Stomach (tissue), 9 donors: ENCODE data around the gene ZNF391. TPM values are rescaled to one million over a fixed set of nuclear protein-coding genes. Genes with fewer than 3 reads are reported as not detected.

Experiments used
- DNase-seq, 2 donors: peaks; one replicate each; pipeline versions ENCODE4 v3.0.0 to v3.0.0-alpha.2; 2013 to 2019
- H3K27ac ChIP-seq, 5 donors: fragments of 200-600 bp in 4 of 5; sonication (generic) in 4 of 5; one replicate each; pipeline ENCODE4 v1.5.1; 2013 to 2019; ENCODE audit warnings: mild to moderate bottlenecking in 1 of 5, moderate library complexity in 1 of 5
- H3K27me3 ChIP-seq, 3 donors: fragments of 200-600 bp; sonication (generic); one replicate each; pipeline ENCODE4 v1.5.1; 2017 to 2019; ENCODE audit warnings: mixed run types in 1 of 3
- H3K36me3 ChIP-seq, 4 donors: fragments of 200-600 bp; sonication (generic); 1 replicate in 3 of 4; 2 replicates in 1 of 4; pipeline ENCODE4 v1.5.1; 2016 to 2019
- H3K4me1 ChIP-seq, 4 donors: fragments of 200-600 bp; sonication (generic); one replicate each; pipeline ENCODE4 v1.5.1; 2016 to 2019
- H3K4me3 ChIP-seq, 4 donors: fragments of 200-600 bp; sonication (generic) in 3 of 4; one replicate each; pipeline ENCODE4 v1.5.1; 2016 to 2019; ENCODE audit warnings: mild to moderate bottlenecking in 1 of 4
- H3K9me3 ChIP-seq, 4 donors: fragments of 200-600 bp; sonication (generic); one replicate each; pipeline ENCODE4 v1.5.1; 2016 to 2019
- EP300 ChIP-seq: sonication (generic); formaldehyde crosslinking; IDR thresholded peaks from one replicate; pipeline ENCODE4 v1.6.1; 2017; ENCODE audit warnings: antibody characterized with exemption
- POLR2A ChIP-seq, 4 donors: fragments of 450-650 bp; IDR thresholded peaks; one replicate each; pipeline ENCODE4 v1.6.1; 2016; ENCODE audit warnings: antibody characterized with exemption in 4 of 4, control low read depth in 2 of 4, mild to moderate bottlenecking in 1 of 4, moderate library complexity in 1 of 4
- POLR2AphosphoS5 ChIP-seq, 3 donors: sonication (generic); formaldehyde crosslinking; IDR thresholded peaks; one replicate each; pipeline ENCODE4 v1.6.1; 2016; ENCODE audit warnings: antibody characterized with exemption in 3 of 3
- WGBS, 5 donors: extraction: QIAGEN DNeasy Blood & Tissue Kit in 3 of 5; methylation state at CpG; one replicate each; pipeline versions ENCODE4 v1.1.5 to v1.1.7; 2013 to 2018; 5-methylcytosine and 5-hydroxymethylcytosine counted together
- intact Hi-C: fragments of 100-400 bp; cut with DNase I; formaldehyde crosslinking; loops from one replicate; pipeline ENCODE4 v1.15.1; 2023; ENCODE audit warnings: low total_unique reads
- polyA plus RNA-seq, 3 donors: library from polyadenylated mRNA; stranded (reverse); fragments of 200-250 nt; gene quantifications; one replicate each; pipeline ENCODE4 v1.2.3, GENCODE V29; 2013
- total RNA-seq, 5 donors: library from RNA; depleted of rRNA; stranded (reverse); fragments of >200 nt; gene quantifications; one replicate each; pipeline versions ENCODE4 v1.1.0 to v1.2.3, GENCODE V29; 2014 to 2016
- TF ChIP-seq, protein P1 (sequence below), 7 experiments: fragments of 450-650 bp in 4 of 7; fragments of 200-600 bp in 3 of 7; sonication (generic) in 3 of 7; IDR thresholded peaks; one replicate each; pipeline ENCODE4 v1.5.1; 2016 to 2019; ENCODE audit warnings: antibody characterized with exemption in 7 of 7, control low read depth in 2 of 7, mild to moderate bottlenecking in 1 of 7
- donor health status: healthy with polysubstance abuse.
- donor health status: Bipolar disorder and iron deficiency.
- donor health status: healthy.

The ZNF391 gene
- total and polyA plus RNA-seq, 8 donors: under 0.01 to 1.9 (median 0.82) TPM

DNA sequence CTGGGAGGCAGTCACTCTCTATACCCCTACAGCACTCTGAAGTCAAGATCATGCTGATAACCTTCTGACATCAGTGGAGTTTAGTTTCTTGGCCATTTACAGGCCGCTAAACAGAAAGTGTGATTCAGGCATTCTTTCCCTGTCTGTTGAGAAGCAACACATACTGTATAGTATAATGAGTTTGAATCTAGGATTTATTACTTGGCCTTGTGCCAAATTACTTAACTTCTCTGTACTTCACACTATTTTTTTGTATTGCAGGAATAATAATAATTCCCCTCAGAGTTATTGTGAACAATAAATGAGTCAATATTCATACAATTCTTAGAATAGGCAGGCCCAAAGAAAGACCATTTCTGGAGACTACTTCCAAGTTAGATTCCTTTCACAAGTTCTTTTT is 4.1 kb downstream of the ZNF391 start:
- no peak for DNase-seq
- Histone ChIP-seq H3K36me3 (peaks cover 0 to 6% (median 0%) of the 10 kb centered on the region in 4 donors), H3K27ac (no peak overlapping the region), H3K4me3 (no peak overlapping the region), H3K4me1 (peaks cover 0 to 17% (median 12%) of the 10 kb centered on the region in 4 donors), H3K27me3 (no peaks in the 10 kb centered on the region), H3K9me3 (peaks cover 0 to 8% (median 3%) of the 10 kb centered on the region in 4 donors)
- intact Hi-C loops: loop anchor here (5.0 kb wide), 1 partner anchor 75 kb away; no protein-coding TSS in a partner anchor
- TF ChIP-seq POLR2AphosphoS5 (IDR thresholded peaks at IDR 0.05): no peak
- TF ChIP-seq, protein P1, sequence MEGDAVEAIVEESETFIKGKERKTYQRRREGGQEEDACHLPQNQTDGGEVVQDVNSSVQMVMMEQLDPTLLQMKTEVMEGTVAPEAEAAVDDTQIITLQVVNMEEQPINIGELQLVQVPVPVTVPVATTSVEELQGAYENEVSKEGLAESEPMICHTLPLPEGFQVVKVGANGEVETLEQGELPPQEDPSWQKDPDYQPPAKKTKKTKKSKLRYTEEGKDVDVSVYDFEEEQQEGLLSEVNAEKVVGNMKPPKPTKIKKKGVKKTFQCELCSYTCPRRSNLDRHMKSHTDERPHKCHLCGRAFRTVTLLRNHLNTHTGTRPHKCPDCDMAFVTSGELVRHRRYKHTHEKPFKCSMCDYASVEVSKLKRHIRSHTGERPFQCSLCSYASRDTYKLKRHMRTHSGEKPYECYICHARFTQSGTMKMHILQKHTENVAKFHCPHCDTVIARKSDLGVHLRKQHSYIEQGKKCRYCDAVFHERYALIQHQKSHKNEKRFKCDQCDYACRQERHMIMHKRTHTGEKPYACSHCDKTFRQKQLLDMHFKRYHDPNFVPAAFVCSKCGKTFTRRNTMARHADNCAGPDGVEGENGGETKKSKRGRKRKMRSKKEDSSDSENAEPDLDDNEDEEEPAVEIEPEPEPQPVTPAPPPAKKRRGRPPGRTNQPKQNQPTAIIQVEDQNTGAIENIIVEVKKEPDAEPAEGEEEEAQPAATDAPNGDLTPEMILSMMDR (IDR thresholded peaks at IDR 0.05): no peak
- no peak for TF ChIP-seq EP300
- 86 to 100% (median 93%) methylated on average over 1 of the region's 1 CpG for WGBS, 5 donors

DNA sequence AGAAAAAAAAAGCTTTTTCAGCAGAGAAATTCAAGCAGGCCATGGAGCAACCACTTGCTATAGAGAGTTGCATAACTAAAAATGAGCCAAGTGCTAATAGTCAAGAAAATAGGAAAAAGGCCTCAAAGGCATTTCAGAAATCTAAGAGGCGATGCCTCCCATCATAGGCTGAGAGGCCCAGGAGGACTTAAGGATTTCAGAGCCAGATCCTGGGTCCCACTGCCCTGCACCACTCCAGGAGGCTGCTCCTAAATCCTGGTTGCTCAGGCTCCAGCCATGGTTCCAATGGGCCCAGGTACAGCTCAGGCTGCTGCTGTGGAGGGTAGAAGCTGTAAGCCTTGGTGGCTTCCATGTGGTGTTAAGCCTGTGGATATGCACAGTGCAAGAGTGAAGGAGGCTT is 5.5 kb downstream of the ZNF391 start:
- H3K27ac ChIP-seq: no peak overlapping the region
- peaks cover 0 to 19% (median 4%) of the 10 kb centered on the region in 4 donors for H3K36me3 ChIP-seq
- peaks cover 0 to 7% (median 6%) of the 10 kb centered on the region in 4 donors for H3K4me1 ChIP-seq
- DNase-seq: no peak
- H3K27me3 ChIP-seq: no peaks in the 10 kb centered on the region
- H3K9me3 ChIP-seq: peaks cover 0 to 22% (median 10%) of the 10 kb centered on the region in 4 donors
- intact Hi-C loops: loop anchor here (5.0 kb wide), 1 partner anchor 73 kb away; no protein-coding TSS in a partner anchor
- TF ChIP-seq, protein P1 (IDR thresholded peaks at IDR 0.05): no peak
- TF ChIP-seq EP300 (no peak), POLR2AphosphoS5 (IDR thresholded peaks at IDR 0.05) (no peak), POLR2A (IDR thresholded peaks at IDR 0.05) (no peak)
- WGBS, 5 donors: 90 to 100% (median 95%) methylated on average over 1 of the region's 1 CpG
- no peak overlapping the region for H3K4me3 ChIP-seq

DNA sequence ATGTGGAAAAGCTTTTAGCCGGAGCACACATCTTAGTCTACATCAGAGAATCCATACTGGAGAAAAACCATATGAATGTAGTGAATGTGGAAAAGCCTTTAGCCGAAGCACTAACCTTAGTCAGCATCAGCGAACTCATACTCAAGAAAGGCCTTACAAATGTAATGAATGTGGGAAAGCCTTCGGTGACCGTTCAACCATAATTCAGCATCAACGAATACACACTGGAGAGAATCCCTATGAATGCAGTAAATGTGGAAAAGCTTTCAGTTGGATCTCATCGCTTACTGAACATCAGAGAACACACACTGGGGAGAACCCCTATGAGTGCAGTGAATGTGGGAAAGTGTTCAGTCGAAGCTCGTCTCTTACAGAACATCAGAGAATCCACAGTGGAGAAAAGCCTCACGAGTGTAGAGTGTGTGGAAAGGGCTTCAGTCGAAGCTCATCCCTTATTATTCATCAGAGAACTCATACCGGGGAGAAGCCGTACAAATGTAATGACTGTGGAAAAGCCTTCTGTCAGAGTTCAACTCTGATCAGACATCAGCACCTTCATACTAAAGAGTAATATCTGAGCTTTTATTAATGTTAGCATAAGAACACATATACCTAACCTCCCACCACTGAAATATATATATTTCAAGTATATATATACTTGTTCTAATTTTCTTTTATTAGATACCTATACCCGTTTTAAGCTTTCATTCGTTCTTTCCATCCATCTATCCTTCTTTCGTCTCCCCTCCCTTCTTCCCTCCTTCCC is 12.5 kb downstream of the ZNF391 start:
- 94 to 98% (median 97%) methylated on average over 16 of the region's 16 CpGs for WGBS, 5 donors
- Histone ChIP-seq H3K27me3 (no peaks in the 10 kb centered on the region), H3K9me3 (peaks cover 0 to 70% (median 56%) of the 10 kb centered on the region in 4 donors), H3K36me3 (peaks cover 6 to 46% (median 25%) of the 10 kb centered on the region in 4 donors), H3K4me1 (no peaks in the 10 kb centered on the region), H3K4me3 (no peak overlapping the region), H3K27ac (no peak overlapping the region)
- DNase-seq: no peak
- no peak for TF ChIP-seq EP300
- TF ChIP-seq POLR2AphosphoS5 (IDR thresholded peaks at IDR 0.05): no peak
- TF ChIP-seq, protein P1 (IDR thresholded peaks at IDR 0.05): no peak
- TF ChIP-seq POLR2A (IDR thresholded peaks at IDR 0.05): no peak
- intact Hi-C loops: no loop called here

DNA sequence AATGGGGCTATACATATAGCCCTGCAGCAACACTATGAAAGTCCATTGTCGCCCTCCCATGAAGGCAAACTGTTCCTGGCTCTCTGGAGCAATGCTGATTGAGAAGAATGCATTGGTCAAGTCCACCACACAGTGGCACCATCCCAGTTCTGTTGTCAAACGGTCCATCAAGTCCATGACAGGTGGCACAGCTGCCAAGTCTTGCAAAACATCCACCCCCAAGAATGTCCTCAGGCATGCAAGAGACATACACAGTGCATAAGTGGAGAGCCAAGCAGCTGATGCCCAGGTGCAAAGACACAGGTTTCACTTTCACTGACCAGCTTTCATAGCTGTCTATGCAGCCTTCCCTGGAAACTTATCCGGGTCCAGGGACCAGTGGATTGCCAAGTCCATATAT is 17.5 kb downstream of the ZNF391 start:
- no peak for DNase-seq
- WGBS, 5 donors: 63 to 82% (median 76%) methylated on average over 3 of the region's 3 CpGs
- Histone ChIP-seq H3K36me3 (peaks cover 0 to 8% (median 3%) of the 10 kb centered on the region in 4 donors), H3K4me1 (no peaks in the 10 kb centered on the region), H3K27me3 (no peaks in the 10 kb centered on the region), H3K27ac (no peak overlapping the region), H3K4me3 (no peak overlapping the region), H3K9me3 (peaks cover 0 to 34% (median 24%) of the 10 kb centered on the region in 4 donors)
- intact Hi-C loops: no loop called here
- no peak for TF ChIP-seq EP300
- no peak for TF ChIP-seq POLR2AphosphoS5 (IDR thresholded peaks at IDR 0.05)
- no peak for TF ChIP-seq POLR2A (IDR thresholded peaks at IDR 0.05)
- TF ChIP-seq, protein P1 (IDR thresholded peaks at IDR 0.05): no peak
